ENCODE measurements around the gene CGREF1.
A peak's percentile ranks its signal among the peaks of the same experiment; 100 is the strongest.

CGREF1 gene

DNA sequence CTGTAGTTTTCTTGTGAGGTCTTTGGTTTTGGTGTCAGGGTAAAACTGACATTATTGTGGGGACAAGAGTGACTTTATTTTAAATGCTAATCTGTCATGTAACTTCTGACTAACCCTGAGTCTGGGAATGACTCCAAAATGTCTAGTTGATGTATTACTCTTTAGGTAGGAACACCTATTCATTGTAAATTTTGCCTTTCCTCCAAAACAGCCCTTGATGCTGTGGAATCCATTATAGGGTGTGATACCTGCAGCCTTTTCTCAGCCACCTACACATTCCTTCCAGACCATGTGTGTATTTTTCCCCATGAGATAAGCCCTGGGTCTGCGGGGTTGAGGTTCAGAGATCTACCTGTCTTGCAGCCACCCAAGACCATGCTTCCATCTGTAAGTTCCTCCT lies 24.4 kb upstream of the CGREF1 start:
- no peak for DNase-seq
- in situ Hi-C loops (cut with HindIII; ENCODE audit: low pct_ligation_motif_present, low pct_unique_long_range_greater_than_20kb, low sequenced_read_pairs): no loop called here

- in situ Hi-C loops (cut with HindIII; ENCODE audit: low pct_ligation_motif_present, low pct_unique_long_range_greater_than_20kb, low sequenced_read_pairs): no loop called here
- no peak for DNase-seq
Observed at GRCh38 chr2:27139310-27139709, 20.4 kb upstream of the CGREF1 start, which contains the start of gene PRR30. Gene PRR30, minus strand, starts transcription at chr2:27139410. Its CDS starts 1,081 bp downstream, at chr2:27138329.

- in situ Hi-C loops (cut with HindIII; ENCODE audit: low pct_ligation_motif_present, low pct_unique_long_range_greater_than_20kb, low sequenced_read_pairs): no loop called here
- DNase-seq: no peak
Observed at GRCh38 chr2:27138111-27138510, 19.2 kb upstream of the CGREF1 start.

DNA sequence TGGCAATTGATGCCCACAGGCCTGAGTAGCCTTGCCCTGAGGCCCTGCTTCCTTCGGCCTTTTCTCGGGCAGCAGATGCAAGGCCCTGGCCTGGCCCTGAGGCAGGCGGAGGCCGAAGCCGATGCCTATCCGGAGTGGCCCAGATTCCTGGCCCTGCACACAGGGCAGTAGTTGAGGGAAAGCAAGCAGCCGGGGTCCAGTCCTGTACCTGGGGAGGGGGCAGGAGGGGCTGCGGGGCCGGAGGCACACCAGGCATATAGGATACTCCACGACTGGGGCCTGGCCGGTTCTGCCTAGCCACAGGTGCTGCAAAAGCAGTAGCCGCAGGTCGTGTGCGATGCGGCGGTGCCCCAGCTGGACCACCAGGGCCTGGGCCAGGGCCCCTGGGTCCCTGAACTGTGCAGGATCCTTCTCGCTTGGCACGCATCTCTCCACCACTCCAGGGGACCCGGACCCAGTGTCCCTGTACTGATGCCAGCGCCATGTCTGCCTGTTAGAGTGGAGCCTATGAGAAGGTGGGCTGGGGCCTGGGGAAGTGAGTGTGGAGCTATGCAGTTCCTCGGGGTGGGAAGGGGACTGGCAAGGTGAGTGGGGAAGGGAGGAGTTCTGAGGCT lies 18.5 kb upstream of the CGREF1 start:
- in situ Hi-C loops (cut with HindIII; ENCODE audit: low pct_ligation_motif_present, low pct_unique_long_range_greater_than_20kb, low sequenced_read_pairs): no loop called here
- no peak for DNase-seq

GRCh38 chr2:27136751-27137150 lies 17.8 kb upstream of the CGREF1 start:
- DNase-seq: no peak
- in situ Hi-C loops (cut with HindIII; ENCODE audit: low pct_ligation_motif_present, low pct_unique_long_range_greater_than_20kb, low sequenced_read_pairs): no loop called here

- in situ Hi-C loops (cut with HindIII; ENCODE audit: low pct_ligation_motif_present, low pct_unique_long_range_greater_than_20kb, low sequenced_read_pairs): no loop called here
- no peak for DNase-seq
Observed at GRCh38 chr2:27135478-27135955, 16.6 kb upstream of the CGREF1 start.

DNA sequence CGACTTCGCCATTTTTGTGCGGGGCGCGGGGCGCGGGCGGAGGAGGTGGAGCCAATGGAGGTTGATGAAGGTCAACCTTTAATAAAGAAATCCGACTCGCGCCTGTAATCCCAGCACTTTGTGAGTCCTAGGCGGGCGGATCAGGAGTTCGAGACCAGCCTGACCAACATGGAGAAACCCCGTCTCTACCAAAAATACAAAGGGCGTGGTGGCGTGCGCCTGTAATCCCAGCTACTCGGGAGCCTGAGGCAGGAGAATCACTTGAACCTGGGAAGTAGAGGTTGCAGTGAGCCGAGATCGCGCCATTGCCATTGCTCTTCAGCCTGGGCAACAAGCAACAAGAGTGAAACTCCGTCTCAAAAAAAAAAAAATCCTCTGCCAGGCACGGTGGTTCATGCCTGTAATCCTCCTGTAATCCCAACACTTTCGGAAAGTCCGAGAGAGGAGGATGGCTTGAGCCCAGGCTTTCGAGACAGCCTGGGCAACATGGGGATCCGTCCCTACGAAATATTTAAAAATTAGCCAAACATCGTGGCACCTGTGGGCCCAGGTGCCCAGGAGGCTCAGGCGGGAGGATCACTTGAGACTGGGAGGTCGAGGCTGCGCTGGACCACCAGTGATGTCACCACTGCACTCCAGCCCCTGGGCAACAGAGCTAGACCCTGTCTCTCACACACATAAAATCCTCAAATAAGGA lies 16.0 kb upstream of the CGREF1 start:
- in situ Hi-C loops (cut with HindIII; ENCODE audit: low pct_ligation_motif_present, low pct_unique_long_range_greater_than_20kb, low sequenced_read_pairs): no loop called here
- DNase-seq: no peak

- peak; percentile 97 for DNase-seq
- in situ Hi-C loops (cut with HindIII; ENCODE audit: low pct_ligation_motif_present, low pct_unique_long_range_greater_than_20kb, low sequenced_read_pairs): no loop called here
Observed at GRCh38 chr2:27133905-27134780, 15.2 kb upstream of the CGREF1 start, which contains the start of gene PREB. Gene PREB, minus strand, starts transcription at chr2:27134636. Its CDS starts 215 bp downstream, at chr2:27134421.

- in situ Hi-C loops (cut with HindIII; ENCODE audit: low pct_ligation_motif_present, low pct_unique_long_range_greater_than_20kb, low sequenced_read_pairs): no loop called here
- no peak for DNase-seq
Observed at GRCh38 chr2:27133195-27133875, 14.4 kb upstream of the CGREF1 start.

DNA sequence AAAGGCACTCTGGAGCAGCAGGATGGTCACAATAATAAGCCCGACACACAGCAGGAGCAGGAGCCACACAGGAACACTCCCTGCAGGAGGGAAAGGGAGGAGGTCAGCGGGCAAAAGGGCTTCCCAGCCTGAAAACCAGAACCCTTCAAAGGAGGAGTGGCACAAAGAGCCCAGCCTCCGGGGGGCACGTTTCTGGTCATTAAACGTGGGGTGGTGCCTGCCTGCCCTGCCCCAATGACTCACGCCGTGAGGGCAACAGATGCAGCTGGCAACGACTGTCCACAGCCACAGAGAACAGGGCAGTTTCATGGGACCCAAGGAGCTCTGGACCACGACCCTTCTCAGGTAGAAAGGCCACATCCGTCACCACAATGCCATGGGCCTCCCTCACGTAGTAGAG lies 12.5 kb upstream of the CGREF1 start:
- in situ Hi-C loops (cut with HindIII; ENCODE audit: low pct_ligation_motif_present, low pct_unique_long_range_greater_than_20kb, low sequenced_read_pairs): no loop called here
- no peak for DNase-seq

- in situ Hi-C loops (cut with HindIII; ENCODE audit: low pct_ligation_motif_present, low pct_unique_long_range_greater_than_20kb, low sequenced_read_pairs): no loop called here
- DNase-seq: no peak
Observed at GRCh38 chr2:27130396-27130795, 11.5 kb upstream of the CGREF1 start.

DNA sequence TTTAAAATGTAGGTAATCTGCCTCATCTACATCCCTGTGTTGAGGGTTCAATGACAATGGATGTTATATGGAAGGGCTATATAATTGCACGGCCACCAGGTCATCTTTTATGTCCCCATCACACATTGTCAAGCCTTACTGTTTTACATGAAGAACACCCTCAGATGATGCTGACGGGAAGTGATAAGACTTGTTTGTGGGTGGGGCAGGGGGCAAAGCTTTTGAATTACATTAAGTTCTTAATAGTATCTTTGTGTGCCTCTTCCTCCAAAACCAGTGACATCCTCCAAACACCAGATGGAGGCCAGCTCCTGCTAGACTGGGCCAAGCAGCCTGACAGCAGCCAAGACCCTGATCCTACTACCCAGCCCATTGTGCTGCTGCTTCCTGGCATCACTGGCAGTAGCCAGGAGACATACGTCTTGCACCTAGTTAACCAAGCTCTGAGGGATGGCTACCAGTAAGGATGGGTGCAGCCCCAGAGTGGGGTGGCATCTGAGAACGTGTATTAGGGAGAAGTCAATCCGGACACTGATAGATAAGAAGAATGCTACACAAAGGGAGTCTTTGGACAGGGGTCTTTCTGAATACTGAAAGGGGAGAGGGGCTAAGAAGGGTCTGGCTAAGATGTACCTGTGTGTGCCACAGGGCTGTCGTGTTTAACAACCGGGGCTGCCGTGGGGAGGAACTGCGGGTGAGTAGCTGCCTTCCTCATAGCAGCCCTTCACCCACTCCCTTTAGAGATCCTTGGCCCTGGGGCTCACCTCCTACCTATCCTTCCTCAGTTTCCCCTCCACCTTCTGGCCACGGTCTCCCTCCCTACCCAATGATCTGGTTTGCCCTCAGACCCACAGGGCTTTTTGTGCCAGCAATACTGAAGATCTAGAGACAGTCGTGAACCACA lies 10.0 kb upstream of the CGREF1 start:
- no peak for DNase-seq
- in situ Hi-C loops (cut with HindIII; ENCODE audit: low pct_ligation_motif_present, low pct_unique_long_range_greater_than_20kb, low sequenced_read_pairs): no loop called here

DNA sequence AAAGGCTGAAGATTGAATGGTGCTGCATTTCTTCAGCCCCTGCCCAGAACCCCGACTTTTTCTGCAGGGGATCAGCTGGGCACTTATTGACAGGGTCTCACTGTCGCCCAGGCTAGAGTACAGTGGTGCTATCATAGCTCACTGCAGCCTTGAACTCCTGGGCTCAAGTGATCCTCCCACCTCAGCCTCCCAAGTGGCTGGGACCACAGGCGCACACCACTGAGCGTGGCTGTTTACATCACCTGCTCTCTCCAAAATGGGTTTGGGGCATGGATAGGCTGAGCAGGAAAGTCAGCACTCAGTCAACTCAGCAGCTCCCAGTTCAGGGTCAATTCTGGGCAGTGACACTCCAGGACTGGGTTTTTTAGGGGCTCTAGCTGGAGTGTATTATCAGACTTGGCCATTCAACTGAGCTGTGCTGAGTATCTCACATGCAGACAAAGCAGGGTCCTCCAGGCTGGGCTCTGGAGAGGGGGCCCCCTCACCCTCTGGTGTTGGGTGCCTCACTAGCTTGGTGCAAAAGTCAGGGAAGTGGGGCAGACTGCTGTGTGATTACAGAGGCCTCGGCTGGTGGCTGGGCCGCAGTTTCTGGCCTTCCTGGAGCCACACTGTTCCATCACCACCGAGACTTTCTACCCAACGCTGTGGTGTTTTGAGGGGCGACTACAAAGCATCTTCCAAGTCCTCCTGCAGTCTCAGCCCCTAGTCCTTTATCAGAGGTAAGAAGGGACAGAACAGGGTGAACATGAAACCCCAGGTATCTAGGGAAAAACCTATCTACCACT lies 9.1 kb upstream of the CGREF1 start:
- in situ Hi-C loops (cut with HindIII; ENCODE audit: low pct_ligation_motif_present, low pct_unique_long_range_greater_than_20kb, low sequenced_read_pairs): no loop called here
- no peak for DNase-seq

DNA sequence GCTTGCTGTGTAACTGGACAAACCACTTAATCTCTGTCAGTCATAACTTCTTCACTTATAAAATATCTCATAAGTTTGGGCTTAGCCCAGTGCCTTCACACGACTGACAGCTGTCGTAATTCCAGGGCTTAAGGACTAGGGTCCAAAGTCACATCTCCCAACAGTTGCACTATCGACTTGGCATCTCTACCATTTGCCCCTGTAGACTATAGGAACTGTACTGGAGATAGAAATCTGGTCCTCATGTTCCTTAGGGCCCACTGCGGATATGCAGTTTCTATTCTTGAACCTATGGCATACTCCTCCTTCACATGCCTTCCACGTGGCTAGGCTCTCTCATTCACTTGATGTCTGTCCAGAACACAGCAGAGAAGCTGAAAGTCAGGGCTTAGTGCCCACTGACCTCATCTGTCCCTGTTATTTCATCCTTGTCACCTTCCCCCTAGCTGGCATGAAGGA lies 7.4 kb upstream of the CGREF1 start:
- no peak for DNase-seq
- in situ Hi-C loops (cut with HindIII; ENCODE audit: low pct_ligation_motif_present, low pct_unique_long_range_greater_than_20kb, low sequenced_read_pairs): no loop called here

DNA sequence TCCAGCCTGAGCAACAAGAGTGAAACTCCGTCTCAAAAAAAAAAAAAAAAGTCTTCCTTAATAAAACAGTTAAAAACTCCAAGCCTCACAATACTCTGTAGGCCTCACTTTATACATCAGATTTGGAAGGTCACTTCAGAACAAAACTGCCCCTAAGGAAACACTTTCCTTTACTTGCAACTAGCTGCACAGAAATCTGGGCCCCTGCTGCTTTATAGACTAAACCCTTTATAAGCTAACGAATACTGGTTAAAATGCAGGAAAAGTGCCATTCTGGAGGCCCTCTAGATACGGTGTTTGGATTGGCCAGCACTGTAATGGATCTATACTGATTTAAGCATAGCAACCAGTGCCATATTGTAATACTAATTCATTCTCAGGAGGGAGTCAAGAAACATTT lies 6.2 kb upstream of the CGREF1 start:
- in situ Hi-C loops (cut with HindIII; ENCODE audit: low pct_ligation_motif_present, low pct_unique_long_range_greater_than_20kb, low sequenced_read_pairs): no loop called here
- DNase-seq: no peak

GRCh38 chr2:27123302-27124150 lies 4.6 kb upstream of the CGREF1 start, which contains the start of gene ABHD1:
Gene ABHD1, plus strand, starts transcription at chr2:27123815. Its CDS starts 134 bp downstream, at chr2:27123949.
- DNase-seq: peak; percentile 47
- in situ Hi-C loops (cut with HindIII; ENCODE audit: low pct_ligation_motif_present, low pct_unique_long_range_greater_than_20kb, low sequenced_read_pairs): no loop called here
